H1 (cell line): Measurements from ENCODE around the gene PDGFRA.

Experiments
- CEBPB ChIP-seq: IDR thresholded peaks from 2 replicates; pipeline ENCODE4 v1.6.1; 2012; ENCODE audit warnings: low read depth, low read length
- POLR2A ChIP-seq, 2 experiments: IDR thresholded peaks; 1 replicate in 1 of 2; 2 replicates in 1 of 2; pipeline ENCODE4 v1.6.1; 2011; ENCODE audit warnings: low read depth in 2 of 2, low read length in 2 of 2, mild to moderate bottlenecking in 2 of 2; ENCODE audit errors: control extremely low read depth in 1 of 2
- SIN3A ChIP-seq, 2 experiments: IDR thresholded peaks in 1 of 2; conservative IDR thresholded peaks in 1 of 2; 2 replicates each; pipeline ENCODE4 v1.6.1; 2011 to 2012; ENCODE audit warnings: low read length in 2 of 2, improper control_type of control experiment in 1 of 2, low read depth in 1 of 2, mild to moderate bottlenecking in 1 of 2

DNA sequence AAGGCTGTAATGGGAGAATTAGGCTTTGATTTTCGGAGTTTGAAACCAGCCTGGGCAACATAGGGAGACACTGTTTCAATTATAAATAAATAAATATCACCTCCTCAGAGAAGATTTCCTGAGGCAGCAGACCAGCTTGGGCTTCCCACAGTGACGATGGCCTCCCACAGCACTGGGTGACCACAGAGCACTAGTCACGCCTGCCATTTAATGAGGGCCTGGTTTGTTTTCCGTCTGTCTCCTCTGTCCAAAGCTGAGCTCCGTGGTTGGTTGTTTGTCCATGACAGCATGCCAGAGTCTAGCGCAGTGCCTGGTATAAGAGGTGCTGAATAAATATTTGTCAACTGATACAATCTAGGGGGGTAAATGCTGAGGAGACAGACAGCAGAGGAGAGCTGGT is 10.4 kb upstream of the PDGFRA start:
- TF ChIP-seq POLR2A (IDR thresholded peaks at IDR 0.05; ENCODE audit: control extremely low read depth in 1 of 2, low read depth in 2 of 2, low read length in 2 of 2) (no peak), SIN3A (conservative IDR thresholded peaks at IDR 0.05 in 1 of 2, IDR thresholded peaks at IDR 0.05 in 1 of 2; ENCODE audit: low read depth in 1 of 2, low read length in 2 of 2) (no peak), CEBPB (no peak)
